K562 (cell line): Measurements from ENCODE around the gene B3GAT2. TPM values are rescaled to one million over a fixed set of nuclear protein-coding genes. Genes with fewer than 3 reads are reported as not detected.

Experiments
- DEAF1 ChIP-seq: fragments of 450-650 bp; formaldehyde crosslinking; IDR thresholded peaks from 2 replicates; pipeline ENCODE4 v1.4.0; 2020; ENCODE audit warnings: mild to moderate bottlenecking, moderate library complexity
- MCM5 ChIP-seq: fragments of 450-650 bp; IDR thresholded peaks from 2 replicates; pipeline ENCODE4 v1.6.1; 2016; ENCODE audit warnings: low read depth
- RAD21 ChIP-seq, 2 experiments: fragments of 250-450 bp in 1 of 2; fragments of 450-650 bp in 1 of 2; sonication (Bioruptor Pico) in 1 of 2; formaldehyde crosslinking in 1 of 2; IDR thresholded peaks in 1 of 2; conservative IDR thresholded peaks in 1 of 2; 2 replicates each; pipeline versions ENCODE4 v1.4.0 to v1.8.0; 2020 to 2022; ENCODE audit warnings: mild to moderate bottlenecking in 2 of 2, moderate library complexity in 1 of 2
- SETDB1 ChIP-seq: IDR thresholded peaks from one replicate; pipeline ENCODE4 v1.6.1; 2012; ENCODE audit warnings: low read length, control low read depth, inconsistent platforms
- ZFPM2 ChIP-seq: fragments of 250-450 bp; sonication (Bioruptor Pico); IDR thresholded peaks from 2 replicates; pipeline ENCODE4 v1.5.1; 2022; ENCODE audit warnings: mild to moderate bottlenecking
- ZNF318 ChIP-seq, 2 experiments: fragments of 450-650 bp; IDR thresholded peaks; 2 replicates each; pipeline ENCODE4 v1.6.1; 2016; ENCODE audit warnings: mild to moderate bottlenecking in 2 of 2, borderline replicate concordance in 1 of 2, low read depth in 1 of 2, moderate library complexity in 1 of 2
- ZNF398 ChIP-seq: fragments of 250-450 bp; sonication (Bioruptor Pico); IDR thresholded peaks from 2 replicates; pipeline ENCODE4 v1.8.0; 2021; ENCODE audit warnings: moderate library complexity, mild to moderate bottlenecking, inconsistent platforms
- polyA plus RNA-seq, 8 experiments: library from polyadenylated mRNA; depleted of rRNA in 4 of 8; stranded (reverse) in 5 of 8; unstranded in 3 of 8; fragments of >200 nt; fragmentation: Nextera tagmentation in 2 of 8; fragmentation: Illumina TruSeq in 1 of 8; extraction: Ambion mirVana in 2 of 8; extraction: Trizol in 1 of 8; gene quantifications; 2 replicates each; pipeline versions ENCODE4 v1.2.1 to v1.2.3, GENCODE V29; 2011 to 2014; ENCODE audit warnings: inconsistent platforms in 1 of 8, missing spikeins in 1 of 8
- total RNA-seq, 7 experiments: library from RNA; depleted of rRNA in 6 of 7; stranded (reverse); fragments of >200 nt in 6 of 7; fragmentation: Illumina TruSeq in 2 of 7; extraction: Trizol in 2 of 7; gene quantifications; 2 replicates each; pipeline versions ENCODE4 v1.2.1 to v1.2.3, GENCODE V29; 2011 to 2021; ENCODE audit warnings: low replicate concordance in 1 of 7

Gene B3GAT2
- total and polyA plus RNA-seq, 9 of the 15 experiments (the other 6 are each of a cell fraction or from before 2014, with no cell fraction given), result 0.01 to 0.43 (median 0.04) TPM; not detected in 4

- peak; percentile 83 for TF ChIP-seq DEAF1 (CRISPR knock-in tag)
- no peak for TF ChIP-seq ZNF398 (CRISPR knock-in tag)
- TF ChIP-seq RAD21 (CRISPR knock-in tag; conservative IDR thresholded peaks at IDR 0.05 in 1 of 2, IDR thresholded peaks at IDR 0.05 in 1 of 2), result peak; percentile 85 to 90
- TF ChIP-seq ZFPM2 (CRISPR knock-in tag), result no peak
- no peak for TF ChIP-seq SETDB1
- TF ChIP-seq MCM5, result no peak
- no peak for TF ChIP-seq ZNF318 (IDR thresholded peaks at IDR 0.05; ENCODE audit: borderline replicate concordance in 1 of 2, low read depth in 1 of 2)
These were observed 72.5 kb downstream of the B3GAT2 start (continued) for GRCh38 chr6:70884074-70884983.
